HepG2 (cell line): Measurements from ENCODE around the gene ART5. TPM values are rescaled to one million over a fixed set of nuclear protein-coding genes. Genes with fewer than 3 reads are reported as not detected.
A peak's percentile ranks its signal among the peaks of the same experiment; 100 is the strongest.

Experiments used
- ATF4 ChIP-seq, 2 experiments: fragments of 450-650 bp in 1 of 2; sonication (generic) in 1 of 2; formaldehyde crosslinking; IDR thresholded peaks; 2 replicates each; pipeline versions ENCODE4 v1.5.0 to v1.8.0; 2020 to 2022; ENCODE audit warnings: mild to moderate bottlenecking in 1 of 2, missing genetic modification reagents in 1 of 2
- CERS6 ChIP-seq: sonication (generic); formaldehyde crosslinking; IDR thresholded peaks from 2 replicates; pipeline ENCODE4 v1.5.0; 2020; ENCODE audit warnings: missing genetic modification reagents
- DZIP1 ChIP-seq: sonication (generic); formaldehyde crosslinking; IDR thresholded peaks from 2 replicates; pipeline ENCODE4 v1.5.0; 2020; ENCODE audit warnings: mild to moderate bottlenecking, missing genetic modification reagents
- EZH2 ChIP-seq: conservative IDR thresholded peaks from 2 replicates; pipeline ENCODE4 v1.6.1; 2012; ENCODE audit warnings: mild to moderate bottlenecking, low read depth, low read length, moderate library complexity
- GRHL1 ChIP-seq: sonication (generic); formaldehyde crosslinking; conservative IDR thresholded peaks from 2 replicates; pipeline ENCODE4 v1.8.0; 2022; ENCODE audit warnings: missing genetic modification reagents
- SNAPC4 ChIP-seq: sonication (generic); formaldehyde crosslinking; IDR thresholded peaks from 2 replicates; pipeline ENCODE4 v1.4.0; 2020; ENCODE audit warnings: mild to moderate bottlenecking, missing genetic modification reagents
- SP1 ChIP-seq, 2 experiments: fragments of 450-650 bp in 1 of 2; sonication (generic) in 1 of 2; formaldehyde crosslinking in 1 of 2; IDR thresholded peaks; 2 replicates each; pipeline versions ENCODE4 v1.4.0 to v1.6.1; 2016 to 2020; ENCODE audit warnings: missing genetic modification reagents in 1 of 2
- THRA ChIP-seq: sonication (generic); formaldehyde crosslinking; IDR thresholded peaks from 2 replicates; pipeline ENCODE4 v1.4.0; 2020; ENCODE audit warnings: missing genetic modification reagents, borderline replicate concordance
- ZNF263 ChIP-seq: sonication (generic); formaldehyde crosslinking; IDR thresholded peaks from 2 replicates; pipeline ENCODE4 v1.4.0; 2020; ENCODE audit warnings: missing genetic modification reagents
- ZNF264 ChIP-seq: sonication (generic); formaldehyde crosslinking; IDR thresholded peaks from 2 replicates; pipeline ENCODE4 v1.4.0; 2020; ENCODE audit warnings: missing genetic modification reagents
- ZNF292 ChIP-seq: sonication (generic); formaldehyde crosslinking; IDR thresholded peaks from 2 replicates; pipeline ENCODE4 v1.8.1; 2022; ENCODE audit warnings: mild to moderate bottlenecking, low read depth, missing genetic modification reagents, borderline replicate concordance
- ZNF337 ChIP-seq: sonication (generic); formaldehyde crosslinking; IDR thresholded peaks from 2 replicates; pipeline ENCODE4 v1.5.1; 2020; ENCODE audit warnings: missing genetic modification reagents, low read depth, mild to moderate bottlenecking, borderline replicate concordance
- ZNF558 ChIP-seq: sonication (generic); formaldehyde crosslinking; IDR thresholded peaks from 2 replicates; pipeline ENCODE4 v1.9.0; 2022; ENCODE audit warnings: mild to moderate bottlenecking, missing genetic modification reagents, borderline replicate concordance
- polyA plus RNA-seq, 8 experiments: library from polyadenylated mRNA; depleted of rRNA in 3 of 8; stranded (reverse) in 7 of 8; unstranded in 1 of 8; fragments of >200 nt; fragmentation: Illumina TruSeq in 4 of 8; extraction: Trizol in 4 of 8; gene quantifications; 2 replicates each; pipeline versions ENCODE4 v1.2.1 to v1.2.3, GENCODE V29; 2011 to 2016; ENCODE audit warnings: low read depth in 4 of 8, missing spikeins in 1 of 8, mixed read lengths in 1 of 8; ENCODE audit not compliant: insufficient read depth in 1 of 8
- total RNA-seq, 5 experiments: library from RNA; depleted of rRNA; stranded (reverse); fragments of >200 nt; fragmentation: Illumina TruSeq; extraction: Trizol; gene quantifications; 2 replicates each; pipeline ENCODE4 v1.2.3, GENCODE V29; 2016; ENCODE audit warnings: low read depth in 1 of 5

The ART5 gene
- total and polyA plus RNA-seq, 2 of the 13 experiments (the other 11 are each of a cell fraction or from before 2014, with no cell fraction given), result 0.55 to 0.93 TPM

- TF ChIP-seq ZNF558 (CRISPR knock-in tag) (no peak), ZNF263 (CRISPR knock-in tag) (peak; percentile 69), SP1 (IDR thresholded peaks at IDR 0.05) (no peak), SP1 (CRISPR knock-in tag; IDR thresholded peaks at IDR 0.05) (no peak; the same call in none of the 2 replicates), SNAPC4 (peak; percentile 54; the same call in 1 of the 2 replicates), ATF4 (CRISPR knock-in tag; IDR thresholded peaks at IDR 0.05) (no peak), DZIP1 (CRISPR knock-in tag) (no peak), ZNF264 (CRISPR knock-in tag) (peak; percentile 16; the same call in 1 of the 2 replicates), THRA (peak; percentile 40; the same call in 1 of the 2 replicates), ZNF292 (CRISPR knock-in tag) (0 out of 2 replicates have a peak, but pooled peaks have one; percentile 24), EZH2 (no peak), GRHL1 (CRISPR knock-in tag) (no peak), ZNF337 (no peak), CERS6 (CRISPR knock-in tag) (no peak)
These were observed 519 bp upstream of the ART5 start (continued) for GRCh38 chr11:3642071-3642951.
